Body of pancreas (tissue), 4 donors: Measurements from ENCODE around the gene LLCFC1. TPM values are rescaled to one million over a fixed set of nuclear protein-coding genes. Genes with fewer than 3 reads are reported as not detected.

Experiments used
- ATAC-seq: fragments of 150-250 bp; one replicate; pipeline ENCODE4 v1.9.1; 2016
- DNase-seq, 4 donors: peaks; one replicate each; pipeline ENCODE4 v3.0.0-alpha.2; 2019
- H3K27ac ChIP-seq, 4 donors: fragments of 200-600 bp; sonication (generic); 1 replicate in 3 of 4; 2 replicates in 1 of 4; pipeline versions ENCODE4 v1.5.1 to v1.6.1; 2016 to 2019; ENCODE audit warnings: mild to moderate bottlenecking in 1 of 4, mixed read lengths in 1 of 4, moderate library complexity in 1 of 4
- H3K27me3 ChIP-seq, 2 donors: fragments of 200-600 bp; sonication (generic); one replicate each; pipeline ENCODE4 v1.6.0; 2016; ENCODE audit warnings: mild to moderate bottlenecking in 1 of 2
- H3K36me3 ChIP-seq, 2 donors: fragments of 200-600 bp; sonication (generic); replicated peaks in 1 of 2; 2 replicates each; pipeline ENCODE4 v1.5.1; 2016; ENCODE audit warnings: low read depth in 2 of 2; ENCODE audit not compliant: insufficient read depth in 1 of 2
- H3K4me1 ChIP-seq: fragments of 200-600 bp; sonication (generic); one replicate; pipeline ENCODE4 v1.6.0; 2016
- H3K4me3 ChIP-seq, 2 donors: fragments of 200-600 bp; sonication (generic); 1 replicate in 1 of 2; 2 replicates in 1 of 2; pipeline ENCODE4 v1.5.1; 2016 to 2019
- H3K9me3 ChIP-seq, 3 donors: fragments of 200-600 bp; sonication (generic); 1 replicate in 2 of 3; 2 replicates in 1 of 3; pipeline ENCODE4 v1.5.1; 2016
- POLR2A ChIP-seq, 3 donors: fragments of 450-650 bp; IDR thresholded peaks; one replicate each; pipeline ENCODE4 v1.6.1; 2016; ENCODE audit warnings: antibody characterized with exemption in 3 of 3, mild to moderate bottlenecking in 2 of 3
- WGBS, 2 donors: methylation state at CpG; one replicate each; pipeline ENCODE4 v1.1.5; 2017; 5-methylcytosine and 5-hydroxymethylcytosine counted together
- intact Hi-C: fragments of 100-400 bp; cut with DNase I; formaldehyde crosslinking; loops from one replicate; pipeline ENCODE4 v1.15.1; 2023
- total RNA-seq, 2 donors: library from RNA; depleted of rRNA; stranded (reverse); fragments of >200 nt; gene quantifications; one replicate each; pipeline ENCODE4 v1.1.0, GENCODE V29; 2016
- TF ChIP-seq, protein P1 (sequence below), 7 experiments: fragments of 450-650 bp in 4 of 7; fragments of 200-600 bp in 3 of 7; sonication (generic) in 3 of 7; IDR thresholded peaks; one replicate each; pipeline ENCODE4 v1.5.1; 2016 to 2019; ENCODE audit warnings: antibody characterized with exemption in 7 of 7

Gene LLCFC1
- total RNA-seq, 2 donors from 2014 or later = not detected

DNA sequence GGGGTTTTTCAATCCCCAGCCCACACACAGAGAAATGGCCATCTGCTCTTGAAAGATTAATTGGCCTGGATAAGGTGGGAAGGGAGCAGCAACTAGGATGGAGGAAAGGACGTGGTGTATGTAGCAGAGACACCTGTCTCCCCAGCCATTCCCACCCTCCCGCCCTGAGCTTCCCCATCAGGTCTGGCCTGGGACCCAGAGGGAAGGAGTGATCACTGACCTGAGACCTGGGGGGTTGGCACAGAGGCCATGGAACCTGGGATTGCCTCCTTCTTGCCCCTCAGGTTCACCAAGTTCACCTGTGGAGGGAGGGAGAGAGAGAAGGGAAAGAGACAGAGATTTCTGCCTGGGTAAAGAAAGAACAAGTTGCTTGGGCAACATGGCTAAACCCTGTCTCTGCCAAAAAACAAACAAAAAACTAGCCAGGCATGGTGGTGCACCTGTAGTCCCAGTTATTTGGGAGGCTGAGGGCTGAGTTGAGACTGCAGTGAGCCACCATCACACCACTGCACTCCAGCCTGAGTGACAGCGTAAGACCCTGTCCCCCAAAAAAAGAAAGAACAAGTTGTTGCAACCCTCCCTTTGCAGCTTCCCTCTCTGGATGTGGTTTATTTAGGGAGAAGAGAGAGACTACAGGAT is 42.4 kb upstream of the LLCFC1 start:
- no peak overlapping the region for H3K4me3 ChIP-seq
- DNase-seq = no peak
- no peak for ATAC-seq
- no peak for TF ChIP-seq POLR2A (IDR thresholded peaks at IDR 0.05)
- TF ChIP-seq, protein P1, sequence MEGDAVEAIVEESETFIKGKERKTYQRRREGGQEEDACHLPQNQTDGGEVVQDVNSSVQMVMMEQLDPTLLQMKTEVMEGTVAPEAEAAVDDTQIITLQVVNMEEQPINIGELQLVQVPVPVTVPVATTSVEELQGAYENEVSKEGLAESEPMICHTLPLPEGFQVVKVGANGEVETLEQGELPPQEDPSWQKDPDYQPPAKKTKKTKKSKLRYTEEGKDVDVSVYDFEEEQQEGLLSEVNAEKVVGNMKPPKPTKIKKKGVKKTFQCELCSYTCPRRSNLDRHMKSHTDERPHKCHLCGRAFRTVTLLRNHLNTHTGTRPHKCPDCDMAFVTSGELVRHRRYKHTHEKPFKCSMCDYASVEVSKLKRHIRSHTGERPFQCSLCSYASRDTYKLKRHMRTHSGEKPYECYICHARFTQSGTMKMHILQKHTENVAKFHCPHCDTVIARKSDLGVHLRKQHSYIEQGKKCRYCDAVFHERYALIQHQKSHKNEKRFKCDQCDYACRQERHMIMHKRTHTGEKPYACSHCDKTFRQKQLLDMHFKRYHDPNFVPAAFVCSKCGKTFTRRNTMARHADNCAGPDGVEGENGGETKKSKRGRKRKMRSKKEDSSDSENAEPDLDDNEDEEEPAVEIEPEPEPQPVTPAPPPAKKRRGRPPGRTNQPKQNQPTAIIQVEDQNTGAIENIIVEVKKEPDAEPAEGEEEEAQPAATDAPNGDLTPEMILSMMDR (IDR thresholded peaks at IDR 0.05) = no peak
- intact Hi-C loops = no loop called here
- H3K27ac ChIP-seq = no peak overlapping the region
- H3K9me3 ChIP-seq = no peaks in the 10 kb centered on the region
- 71 to 84% methylated on average over 3 of the region's 3 CpGs for WGBS, 2 donors
- H3K27me3 ChIP-seq = no peaks in the 10 kb centered on the region
- no peaks in the 10 kb centered on the region for H3K36me3 ChIP-seq
- peaks cover 26% of the 10 kb centered on the region for H3K4me1 ChIP-seq

DNA sequence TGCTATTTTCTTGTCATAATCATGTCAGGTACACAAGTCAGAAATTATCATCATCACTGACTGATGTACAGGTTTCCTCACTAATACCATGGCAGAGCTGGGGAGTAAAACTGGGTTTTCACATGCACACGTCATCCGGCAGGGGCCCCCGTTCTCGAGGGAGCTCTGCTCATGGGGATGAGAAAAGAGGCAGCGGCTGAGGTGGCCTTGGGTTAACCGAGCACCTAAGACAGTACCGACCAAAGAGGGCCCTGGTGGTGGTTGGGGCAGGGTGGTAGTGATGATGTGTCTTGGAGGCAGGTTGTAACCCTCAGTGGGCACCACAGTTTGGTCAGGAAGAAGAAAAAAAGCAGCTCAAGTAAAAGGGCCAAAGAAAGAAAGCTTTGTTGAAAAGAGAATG is 41.6 kb upstream of the LLCFC1 start:
- WGBS, 2 donors = 87 to 89% methylated on average over 7 of the region's 7 CpGs

DNA sequence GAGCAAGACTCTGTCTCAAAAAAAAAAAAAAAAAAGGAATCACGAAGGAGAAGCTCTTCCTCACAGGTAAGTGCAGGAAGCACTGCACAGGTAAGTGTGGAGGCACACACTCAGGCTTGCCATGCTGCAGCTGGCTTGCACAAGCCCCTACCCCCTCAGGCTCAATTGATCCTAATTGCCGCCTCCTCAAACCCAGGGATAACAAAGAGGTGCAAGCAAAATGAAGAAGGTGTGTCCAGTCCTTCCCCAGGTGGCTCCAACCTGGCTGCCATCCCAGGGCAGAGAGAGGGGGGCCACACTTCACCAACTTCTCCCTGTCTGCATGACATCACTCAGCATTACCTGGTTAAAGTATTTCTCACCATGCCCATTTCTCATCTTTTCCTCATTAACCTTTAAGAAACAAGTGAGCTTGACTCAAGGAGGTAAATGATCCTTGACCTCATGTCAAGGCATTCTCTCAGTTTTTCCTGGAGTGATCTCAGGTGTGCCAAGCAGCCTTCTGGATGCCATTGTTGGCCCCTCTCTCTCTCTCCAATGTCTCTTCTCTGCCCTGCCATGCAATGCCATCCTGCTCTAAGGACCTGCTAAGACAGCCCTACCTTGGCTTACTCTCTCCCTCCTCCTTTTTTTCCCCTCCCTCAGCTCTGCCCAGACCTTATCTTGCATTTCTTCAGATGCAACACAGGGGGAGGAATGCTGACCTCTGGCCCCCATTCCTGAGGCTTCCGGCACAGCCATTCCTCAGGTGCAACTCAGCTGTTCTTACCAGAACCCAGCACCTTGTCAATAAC is 40.7 kb upstream of the LLCFC1 start:
- TF ChIP-seq, protein P1 (IDR thresholded peaks at IDR 0.05) = no peak
- TF ChIP-seq POLR2A (IDR thresholded peaks at IDR 0.05) = no peak
- no peaks in the 10 kb centered on the region for H3K27me3 ChIP-seq
- H3K9me3 ChIP-seq = no peaks in the 10 kb centered on the region
- peak overlapping the region in 1 of 4 donors; percentile 1 for H3K27ac ChIP-seq
- no peak overlapping the region for H3K4me3 ChIP-seq
- peaks cover 26% of the 10 kb centered on the region for H3K4me1 ChIP-seq
- peak; percentile 71 for ATAC-seq
- DNase-seq = peak in 3 of 4 donors; percentile 27 to 38 (median 32)
- H3K36me3 ChIP-seq = no peaks in the 10 kb centered on the region
- intact Hi-C loops = no loop called here
- 49 to 60% methylated on average over 3 of the region's 3 CpGs for WGBS, 2 donors

More for the DNA sequence above, 41.6 kb upstream of the LLCFC1 start:
- Histone ChIP-seq H3K27me3 (no peaks in the 10 kb centered on the region), H3K27ac (no peak overlapping the region), H3K9me3 (no peaks in the 10 kb centered on the region), H3K4me3 (no peak overlapping the region), H3K36me3 (no peaks in the 10 kb centered on the region), H3K4me1 (peaks cover 26% of the 10 kb centered on the region)
- intact Hi-C loops = no loop called here
- TF ChIP-seq POLR2A (IDR thresholded peaks at IDR 0.05) = no peak
- TF ChIP-seq, protein P1 (IDR thresholded peaks at IDR 0.05) = no peak
- DNase-seq (no peak), ATAC-seq (no peak)

DNA sequence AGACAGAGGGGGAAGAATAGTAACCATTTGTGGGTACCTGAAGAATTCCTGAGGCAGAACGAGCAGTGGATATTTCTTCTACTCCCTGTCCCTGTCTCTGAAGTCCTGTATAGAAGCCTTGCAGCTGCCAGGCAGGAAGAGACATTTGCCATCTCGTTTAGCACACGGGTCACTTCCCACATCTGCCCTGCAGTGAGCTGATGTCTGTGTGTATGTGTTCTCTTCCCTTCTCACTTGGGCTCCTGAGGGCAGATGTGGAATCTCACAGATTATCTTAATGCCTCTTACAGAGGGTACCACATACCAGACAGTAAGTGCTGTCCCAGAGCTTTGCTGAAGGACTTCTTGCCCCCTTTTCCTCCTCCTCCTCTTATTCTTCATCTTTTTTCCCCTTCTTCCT is 39.6 kb upstream of the LLCFC1 start:
- H3K27ac ChIP-seq = peak overlapping the region in 3 of 4 donors; percentile 5 to 36 (median 24)
- H3K4me3 ChIP-seq = no peak overlapping the region
- TF ChIP-seq, protein P1 (IDR thresholded peaks at IDR 0.05) = no peak
- no peak for TF ChIP-seq POLR2A (IDR thresholded peaks at IDR 0.05)
- H3K36me3 ChIP-seq = no peaks in the 10 kb centered on the region
- WGBS, 2 donors = 22 to 36% methylated on average over 3 of the region's 3 CpGs
- H3K27me3 ChIP-seq = no peaks in the 10 kb centered on the region
- intact Hi-C loops = no loop called here
- no peak for DNase-seq
- peaks cover 26% of the 10 kb centered on the region for H3K4me1 ChIP-seq
- no peaks in the 10 kb centered on the region for H3K9me3 ChIP-seq
- ATAC-seq = no peak
